Transverse colon (tissue), 4 donors: ENCODE measurements around the gene APOB. TPM values are rescaled to one million over a fixed set of nuclear protein-coding genes. Genes with fewer than 3 reads are reported as not detected.

Experiments used
- DNase-seq: peaks from one replicate; pipeline ENCODE4 v3.0.0-alpha.2; 2019
- H3K27ac ChIP-seq, 4 donors: fragments of 200-600 bp; sonication (generic); 2 replicates each; pipeline ENCODE4 v1.5.1; 2016 to 2018; ENCODE audit warnings: inconsistent platforms in 4 of 4
- H3K27me3 ChIP-seq: fragments of 200-600 bp; sonication (generic); 2 replicates; pipeline ENCODE4 v1.5.1; 2017; ENCODE audit warnings: inconsistent platforms
- H3K36me3 ChIP-seq, 4 donors: fragments of 200-600 bp; sonication (generic); 2 replicates each; pipeline ENCODE4 v1.5.1; 2017 to 2019; ENCODE audit warnings: inconsistent platforms in 4 of 4
- H3K4me1 ChIP-seq, 4 donors: fragments of 200-600 bp; sonication (generic); 2 replicates each; pipeline ENCODE4 v1.5.1; 2017 to 2020; ENCODE audit warnings: inconsistent platforms in 4 of 4
- H3K4me3 ChIP-seq, 4 donors: fragments of 200-600 bp; sonication (generic); 1 replicate in 1 of 4; 2 replicates in 3 of 4; pipeline versions ENCODE4 v1.5.1 to v1.6.1; 2017 to 2019; ENCODE audit warnings: inconsistent platforms in 4 of 4
- H3K9me3 ChIP-seq, 2 donors: fragments of 200-600 bp; sonication (generic); 2 replicates each; pipeline ENCODE4 v1.5.1; 2017 to 2019; ENCODE audit warnings: inconsistent platforms in 2 of 2
- EP300 ChIP-seq: sonication (generic); formaldehyde crosslinking; IDR thresholded peaks from one replicate; pipeline ENCODE4 v1.6.1; 2017; ENCODE audit warnings: antibody characterized with exemption, low read depth
- POLR2A ChIP-seq: fragments of 450-650 bp; IDR thresholded peaks from one replicate; pipeline ENCODE4 v1.6.1; 2016; ENCODE audit warnings: antibody characterized with exemption, mild to moderate bottlenecking, moderate library complexity
- POLR2AphosphoS5 ChIP-seq, 3 donors: sonication (generic); formaldehyde crosslinking; IDR thresholded peaks; one replicate each; pipeline ENCODE4 v1.6.1; 2016; ENCODE audit warnings: antibody characterized with exemption in 3 of 3
- WGBS, 2 donors: methylation state at CpG; one replicate each; pipeline ENCODE4 v1.1.5; 2018; ENCODE audit warnings: low coverage in 1 of 2; 5-methylcytosine and 5-hydroxymethylcytosine counted together
- in situ Hi-C, 4 donors: fragments of 200-750 bp; cut with MboI; loops; one replicate each; pipeline versions ENCODE4 v1.15.0 to v1.15.1; 2017; ENCODE audit warnings: low sequenced_read_pairs in 3 of 4, low pct_ligation_motif_present in 1 of 4, low pct_unique_long_range_greater_than_20kb in 1 of 4
- intact Hi-C: fragments of 100-400 bp; cut with DNase I; formaldehyde crosslinking; loops from one replicate; pipeline ENCODE4 v1.15.1; 2023; ENCODE audit warnings: low total_unique reads
- total RNA-seq, 4 donors: library from RNA; depleted of rRNA; stranded (reverse); fragments of >200 nt; gene quantifications; one replicate each; pipeline ENCODE4 v1.1.0, GENCODE V29; 2016
- TF ChIP-seq, protein P1 (sequence below), 5 experiments: fragments of 200-600 bp in 3 of 5; fragments of 450-650 bp in 2 of 5; sonication (generic) in 3 of 5; IDR thresholded peaks; 1 replicate in 2 of 5; 2 replicates in 3 of 5; pipeline ENCODE4 v1.5.1; 2016 to 2017; ENCODE audit warnings: antibody characterized with exemption in 5 of 5, inconsistent platforms in 3 of 5, mild to moderate bottlenecking in 2 of 5, moderate library complexity in 1 of 5

APOB gene
- total RNA-seq, 4 donors from 2014 or later = 0.55 to 0.95 (median 0.67) TPM

DNA sequence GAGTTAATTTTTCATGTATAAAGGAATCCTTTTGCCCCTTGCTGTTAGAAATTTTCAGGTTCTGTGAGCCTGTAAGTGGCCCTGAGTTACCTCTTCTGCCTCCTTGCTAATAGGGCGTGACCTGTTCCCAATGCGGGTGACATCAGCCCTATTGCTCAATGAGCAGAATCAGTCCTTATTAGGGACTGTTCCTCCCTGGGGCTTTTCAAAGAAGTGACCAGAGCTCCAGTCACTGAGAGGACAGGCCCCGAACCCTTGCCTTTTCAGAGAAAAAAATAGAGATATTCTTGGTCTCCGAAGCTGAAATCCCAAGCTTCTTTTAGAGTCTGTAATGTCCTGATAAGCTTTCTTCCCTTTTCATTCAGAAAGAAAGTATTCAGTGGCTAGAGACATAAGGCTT is 8.2 kb upstream of the APOB start:
- no peaks in the 10 kb centered on the region for H3K27me3 ChIP-seq
- no peaks in the 10 kb centered on the region for H3K36me3 ChIP-seq
- H3K27ac ChIP-seq = no peak overlapping the region
- H3K9me3 ChIP-seq = no peaks in the 10 kb centered on the region
- no peak for DNase-seq
- 71 to 81% methylated on average over 2 to 4 of the region's 4 CpGs for WGBS, 2 donors
- intact Hi-C loops = no loop called here
- H3K4me3 ChIP-seq = no peak overlapping the region
- in situ Hi-C loops = no loop called here
- H3K4me1 ChIP-seq = no peaks in the 10 kb centered on the region
- TF ChIP-seq POLR2AphosphoS5 (IDR thresholded peaks at IDR 0.05) = no peak
- TF ChIP-seq, protein P1, sequence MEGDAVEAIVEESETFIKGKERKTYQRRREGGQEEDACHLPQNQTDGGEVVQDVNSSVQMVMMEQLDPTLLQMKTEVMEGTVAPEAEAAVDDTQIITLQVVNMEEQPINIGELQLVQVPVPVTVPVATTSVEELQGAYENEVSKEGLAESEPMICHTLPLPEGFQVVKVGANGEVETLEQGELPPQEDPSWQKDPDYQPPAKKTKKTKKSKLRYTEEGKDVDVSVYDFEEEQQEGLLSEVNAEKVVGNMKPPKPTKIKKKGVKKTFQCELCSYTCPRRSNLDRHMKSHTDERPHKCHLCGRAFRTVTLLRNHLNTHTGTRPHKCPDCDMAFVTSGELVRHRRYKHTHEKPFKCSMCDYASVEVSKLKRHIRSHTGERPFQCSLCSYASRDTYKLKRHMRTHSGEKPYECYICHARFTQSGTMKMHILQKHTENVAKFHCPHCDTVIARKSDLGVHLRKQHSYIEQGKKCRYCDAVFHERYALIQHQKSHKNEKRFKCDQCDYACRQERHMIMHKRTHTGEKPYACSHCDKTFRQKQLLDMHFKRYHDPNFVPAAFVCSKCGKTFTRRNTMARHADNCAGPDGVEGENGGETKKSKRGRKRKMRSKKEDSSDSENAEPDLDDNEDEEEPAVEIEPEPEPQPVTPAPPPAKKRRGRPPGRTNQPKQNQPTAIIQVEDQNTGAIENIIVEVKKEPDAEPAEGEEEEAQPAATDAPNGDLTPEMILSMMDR (IDR thresholded peaks at IDR 0.05) = no peak
- TF ChIP-seq POLR2A = no peak
- TF ChIP-seq EP300 = no peak

DNA sequence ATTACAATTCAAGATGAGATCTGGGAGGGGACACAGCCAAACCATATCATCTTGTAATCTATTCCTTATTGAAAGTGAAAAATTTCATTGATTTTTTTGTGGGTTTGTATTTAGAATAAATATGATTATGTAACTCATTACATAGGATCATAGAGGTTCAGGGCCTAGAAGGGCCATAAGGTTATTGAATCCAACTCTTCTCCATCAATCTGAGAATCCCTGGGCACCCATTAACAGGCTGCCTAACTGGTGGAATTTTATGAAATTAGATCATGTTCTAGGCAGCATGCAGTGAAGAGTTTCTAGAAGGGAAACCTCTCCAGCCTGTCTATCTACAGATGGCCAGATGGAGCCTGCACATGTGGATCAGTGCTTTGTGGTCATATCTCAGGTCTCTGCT is 6.3 kb upstream of the APOB start:
- Histone ChIP-seq H3K27ac (no peak overlapping the region), H3K9me3 (no peaks in the 10 kb centered on the region), H3K36me3 (no peaks in the 10 kb centered on the region), H3K4me1 (no peaks in the 10 kb centered on the region), H3K4me3 (no peak overlapping the region), H3K27me3 (no peaks in the 10 kb centered on the region)
- TF ChIP-seq POLR2AphosphoS5 (IDR thresholded peaks at IDR 0.05) (no peak), EP300 (no peak), POLR2A (no peak)
- TF ChIP-seq, protein P1 (IDR thresholded peaks at IDR 0.05) = no peak
- in situ Hi-C loops = no loop called here
- DNase-seq = no peak
- intact Hi-C loops = no loop called here

DNA sequence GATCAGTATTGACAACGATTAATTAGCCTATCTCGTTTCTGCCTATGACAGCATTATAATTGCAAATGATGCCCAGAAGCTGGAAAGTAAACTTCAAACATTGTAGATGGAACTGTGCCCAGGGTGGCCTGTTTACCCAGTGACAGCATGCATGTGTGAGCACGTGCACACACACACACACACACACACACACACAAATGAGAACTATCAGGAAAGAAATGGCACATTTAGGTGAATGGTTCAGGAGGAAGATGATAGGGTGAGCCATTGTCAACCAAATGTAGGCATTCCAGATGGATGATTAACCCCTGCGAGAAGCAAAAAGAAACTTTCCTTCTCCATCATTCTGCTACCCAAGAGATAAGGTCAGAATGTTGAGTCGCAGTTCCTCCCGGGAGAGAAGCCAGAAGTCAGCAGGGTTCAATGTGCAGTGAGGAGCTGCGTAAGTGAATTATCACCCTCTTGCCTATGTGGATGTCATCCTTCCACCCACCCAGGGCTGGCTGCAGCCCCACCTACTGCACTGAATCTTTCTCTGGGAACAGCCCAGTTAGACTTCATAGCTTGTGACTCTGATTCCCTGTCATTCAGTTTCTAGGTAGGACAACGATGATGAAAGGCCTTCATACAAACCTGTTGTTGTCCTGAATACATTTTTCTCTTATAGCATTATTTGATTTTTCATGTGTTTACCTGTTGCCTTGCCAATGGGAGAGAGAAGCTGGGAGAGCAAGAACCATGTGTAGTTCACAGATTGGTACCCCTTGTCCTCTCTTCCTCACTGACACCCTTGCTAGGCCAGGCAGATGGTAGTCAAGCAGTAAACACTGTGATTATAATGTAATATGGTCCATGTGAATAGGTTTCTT is 3.5 kb upstream of the APOB start:
- no peak overlapping the region for H3K4me3 ChIP-seq
- WGBS, 2 donors = 38 to 67% methylated on average over 1 to 8 of the region's 8 CpGs
- peaks cover 0 to 8% (median 3%) of the 10 kb centered on the region in 4 donors for H3K4me1 ChIP-seq
- intact Hi-C loops (no loop called here), in situ Hi-C loops (loop anchor here in 3 of 4 donors (10.0 to 25.0 kb wide), 3 partner anchors 67 to 267 kb away; no protein-coding TSS in a partner anchor)
- H3K27me3 ChIP-seq = peaks cover 18% of the 10 kb centered on the region
- H3K9me3 ChIP-seq = no peaks in the 10 kb centered on the region
- TF ChIP-seq, protein P1 (IDR thresholded peaks at IDR 0.05) = no peak
- TF ChIP-seq POLR2A (no peak), POLR2AphosphoS5 (IDR thresholded peaks at IDR 0.05) (no peak), EP300 (no peak)
- no peaks in the 10 kb centered on the region for H3K36me3 ChIP-seq
- no peak overlapping the region for H3K27ac ChIP-seq
- no peak for DNase-seq

DNA sequence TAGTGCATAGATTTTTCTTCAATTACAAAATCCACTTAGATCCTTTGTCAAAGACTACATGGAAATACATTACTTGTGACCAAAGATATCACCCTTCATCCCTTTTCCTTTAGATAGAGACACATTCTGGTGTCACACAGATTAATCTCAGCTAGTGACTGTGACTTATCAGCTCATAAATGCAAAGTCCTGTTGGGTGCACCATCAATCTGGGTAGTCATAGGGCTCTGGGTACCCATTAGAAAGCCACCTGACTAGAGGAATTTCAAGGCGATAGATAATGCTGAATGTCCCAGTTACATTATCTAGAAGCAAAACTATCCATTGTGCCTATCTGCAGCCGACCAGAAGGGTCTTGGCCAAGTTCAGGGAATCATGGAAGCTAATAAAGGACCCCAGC is 2.6 kb upstream of the APOB start:
- Histone ChIP-seq H3K4me1 (peaks cover 0 to 8% (median 3%) of the 10 kb centered on the region in 4 donors), H3K27ac (no peak overlapping the region), H3K4me3 (no peak overlapping the region), H3K27me3 (peaks cover 18% of the 10 kb centered on the region), H3K36me3 (no peaks in the 10 kb centered on the region), H3K9me3 (no peaks in the 10 kb centered on the region)
- in situ Hi-C loops = loop anchor here in 3 of 4 donors (10.0 to 25.0 kb wide), 3 partner anchors 68 to 268 kb away; no protein-coding TSS in a partner anchor
- intact Hi-C loops = no loop called here
- 40 to 82% methylated on average over 1 to 2 of the region's 2 CpGs for WGBS, 2 donors
- DNase-seq = no peak
- TF ChIP-seq EP300 (no peak), POLR2A (no peak), POLR2AphosphoS5 (IDR thresholded peaks at IDR 0.05) (no peak)
- TF ChIP-seq, protein P1 (IDR thresholded peaks at IDR 0.05) = no peak
